ENCODE data around the gene EGLN3.
A peak's percentile ranks its signal among the peaks of the same experiment; 100 is the strongest.

Gene EGLN3

GRCh38 chr14:33959692-33960151 is 8.8 kb upstream of the EGLN3 start:
- H3K4me1 ChIP-seq (ENCODE audit: control insufficient read depth, insufficient read depth, low read length) = no peaks in the 10 kb centered on the region
- no peaks in the 10 kb centered on the region for H3K36me3 ChIP-seq (ENCODE audit: control insufficient read depth, insufficient read depth, low read length, severe bottlenecking)
- H3K9ac ChIP-seq (ENCODE audit: low read length) = no peak overlapping the region
- DNase-seq (ENCODE audit: low read depth) = no peak
- peaks cover 3% of the 10 kb centered on the region for H3K9me3 ChIP-seq (ENCODE audit: control insufficient read depth, low read length)
- no peak overlapping the region for H3K4me3 ChIP-seq (ENCODE audit: low read length)
- H3K27me3 ChIP-seq (replicated peaks; ENCODE audit: control insufficient read depth, insufficient read depth, low read length) = peaks cover 19% of the 10 kb centered on the region

GRCh38 chr14:33958605-33959226 is 7.8 kb upstream of the EGLN3 start:
- no peak for DNase-seq (ENCODE audit: low read depth)
- Histone ChIP-seq H3K9ac (ENCODE audit: low read length) (no peak overlapping the region), H3K36me3 (ENCODE audit: control insufficient read depth, insufficient read depth, low read length, severe bottlenecking) (no peaks in the 10 kb centered on the region)

GRCh38 chr14:33957993-33958392 is 7.1 kb upstream of the EGLN3 start:
- Histone ChIP-seq H3K27me3 (replicated peaks; ENCODE audit: control insufficient read depth, insufficient read depth, low read length) (peaks cover 17% of the 10 kb centered on the region), H3K9me3 (ENCODE audit: control insufficient read depth, low read length) (peaks cover 3% of the 10 kb centered on the region), H3K4me1 (ENCODE audit: control insufficient read depth, insufficient read depth, low read length) (peaks cover 4% of the 10 kb centered on the region), H3K9ac (ENCODE audit: low read length) (no peak overlapping the region), H3K4me3 (ENCODE audit: low read length) (no peak overlapping the region), H3K36me3 (ENCODE audit: control insufficient read depth, insufficient read depth, low read length, severe bottlenecking) (no peaks in the 10 kb centered on the region)
- no peak for DNase-seq (ENCODE audit: low read depth)

More at GRCh38 chr14:33958605-33959226, 7.8 kb upstream of the EGLN3 start:
- Histone ChIP-seq H3K4me1 (ENCODE audit: control insufficient read depth, insufficient read depth, low read length) (peaks cover 4% of the 10 kb centered on the region), H3K4me3 (ENCODE audit: low read length) (no peak overlapping the region), H3K27me3 (replicated peaks; ENCODE audit: control insufficient read depth, insufficient read depth, low read length) (peaks cover 17% of the 10 kb centered on the region), H3K9me3 (ENCODE audit: control insufficient read depth, low read length) (peaks cover 3% of the 10 kb centered on the region)

GRCh38 chr14:33957299-33957698 is 6.4 kb upstream of the EGLN3 start:
- Histone ChIP-seq H3K9ac (ENCODE audit: low read length) (no peak overlapping the region), H3K36me3 (ENCODE audit: control insufficient read depth, insufficient read depth, low read length, severe bottlenecking) (no peaks in the 10 kb centered on the region), H3K9me3 (ENCODE audit: control insufficient read depth, low read length) (peaks cover under 1% of the 10 kb centered on the region), H3K4me3 (ENCODE audit: low read length) (no peak overlapping the region), H3K4me1 (ENCODE audit: control insufficient read depth, insufficient read depth, low read length) (peaks cover 4% of the 10 kb centered on the region), H3K27me3 (replicated peaks; ENCODE audit: control insufficient read depth, insufficient read depth, low read length) (peaks cover 24% of the 10 kb centered on the region)
- no peak for DNase-seq (ENCODE audit: low read depth)

- Histone ChIP-seq H3K9me3 (ENCODE audit: control insufficient read depth, low read length) (no peaks in the 10 kb centered on the region), H3K4me1 (ENCODE audit: control insufficient read depth, insufficient read depth, low read length) (peaks cover 4% of the 10 kb centered on the region), H3K4me3 (ENCODE audit: low read length) (no peak overlapping the region)
Observed at GRCh38 chr14:33956640-33957039, 5.8 kb upstream of the EGLN3 start.

DNA sequence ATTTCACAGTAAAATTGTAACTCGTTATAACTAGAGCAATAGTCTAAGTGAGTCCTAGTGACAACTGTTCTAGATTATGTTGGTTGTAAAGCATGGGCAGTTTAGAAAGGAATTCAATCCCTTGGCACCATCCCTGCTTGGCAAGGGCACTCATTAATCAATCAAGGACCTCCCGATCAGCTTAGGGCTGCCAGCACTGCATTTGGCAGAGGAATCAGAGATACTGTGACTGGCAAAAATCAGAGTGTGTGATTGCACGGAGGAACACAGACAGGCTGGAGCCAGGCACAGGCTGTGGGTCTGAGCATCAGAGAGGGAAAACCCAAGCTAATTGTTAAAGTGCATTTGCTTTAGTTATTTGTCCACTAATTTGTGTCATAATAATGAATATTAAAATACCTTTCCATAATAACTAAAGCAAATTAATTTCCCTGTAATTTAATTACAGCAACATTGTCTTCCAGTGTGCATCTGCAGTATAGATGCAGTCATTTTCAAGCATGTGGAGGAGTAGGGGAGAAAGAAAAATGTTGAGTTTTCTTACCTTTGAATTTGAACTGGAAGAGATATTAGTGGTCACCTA is 3.2 kb upstream of the EGLN3 start:
- Histone ChIP-seq H3K36me3 (ENCODE audit: control insufficient read depth, insufficient read depth, low read length, severe bottlenecking) (no peaks in the 10 kb centered on the region), H3K9me3 (ENCODE audit: control insufficient read depth, low read length) (no peaks in the 10 kb centered on the region), H3K4me3 (ENCODE audit: low read length) (no peak overlapping the region), H3K9ac (ENCODE audit: low read length) (no peak overlapping the region), H3K27me3 (replicated peaks; ENCODE audit: control insufficient read depth, insufficient read depth, low read length) (peaks cover 32% of the 10 kb centered on the region), H3K4me1 (ENCODE audit: control insufficient read depth, insufficient read depth, low read length) (peaks cover 16% of the 10 kb centered on the region)
- no peak for DNase-seq (ENCODE audit: low read depth)

More at GRCh38 chr14:33956640-33957039, 5.8 kb upstream of the EGLN3 start:
- DNase-seq (ENCODE audit: low read depth) = no peak
- Histone ChIP-seq H3K36me3 (ENCODE audit: control insufficient read depth, insufficient read depth, low read length, severe bottlenecking) (no peaks in the 10 kb centered on the region), H3K27me3 (replicated peaks; ENCODE audit: control insufficient read depth, insufficient read depth, low read length) (peaks cover 24% of the 10 kb centered on the region), H3K9ac (ENCODE audit: low read length) (no peak overlapping the region)

- Histone ChIP-seq H3K27me3 (replicated peaks; ENCODE audit: control insufficient read depth, insufficient read depth, low read length) (peaks cover 33% of the 10 kb centered on the region), H3K4me3 (ENCODE audit: low read length) (no peak overlapping the region), H3K9me3 (ENCODE audit: control insufficient read depth, low read length) (no peaks in the 10 kb centered on the region), H3K4me1 (ENCODE audit: control insufficient read depth, insufficient read depth, low read length) (peaks cover 16% of the 10 kb centered on the region), H3K9ac (ENCODE audit: low read length) (no peak overlapping the region), H3K36me3 (ENCODE audit: control insufficient read depth, insufficient read depth, low read length, severe bottlenecking) (no peaks in the 10 kb centered on the region)
- no peak for DNase-seq (ENCODE audit: low read depth)
Observed at GRCh38 chr14:33952541-33952940, 1.7 kb upstream of the EGLN3 start.

DNA sequence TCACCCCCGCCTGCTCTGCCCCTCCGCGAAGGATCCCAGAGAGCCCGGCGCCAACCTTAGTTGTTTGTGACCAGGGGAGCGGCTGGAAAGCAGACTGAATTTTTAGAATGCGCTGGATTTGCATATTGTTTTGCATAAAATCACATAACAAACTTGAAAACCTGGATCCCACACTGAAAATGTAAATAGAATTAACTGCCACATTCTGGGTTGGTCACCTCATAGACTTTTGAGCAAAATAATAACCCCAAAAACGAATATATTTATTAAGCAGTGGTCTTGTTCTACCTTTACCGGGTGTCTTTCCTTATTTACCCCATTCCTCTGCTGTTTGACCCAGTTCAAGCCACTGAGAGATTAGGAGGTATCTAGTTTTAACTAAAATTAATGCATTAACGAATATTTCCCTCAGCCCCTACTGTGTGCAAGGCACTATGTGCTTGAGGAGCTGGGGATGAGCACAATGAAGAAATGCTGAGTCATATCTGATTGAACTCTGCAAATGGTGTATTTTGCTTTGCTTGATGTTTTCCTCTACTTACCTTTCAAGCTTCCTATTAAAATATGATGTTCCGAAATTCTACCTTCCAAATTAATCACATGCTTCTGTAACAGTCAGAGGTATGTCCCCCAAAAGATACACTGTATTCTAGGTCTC is 438 bp upstream of the EGLN3 start:
- DNase-seq (ENCODE audit: low read depth) = no peak
- Histone ChIP-seq H3K9ac (ENCODE audit: low read length) (peak overlapping the region; percentile 73), H3K4me1 (ENCODE audit: control insufficient read depth, insufficient read depth, low read length) (peaks cover 16% of the 10 kb centered on the region), H3K36me3 (ENCODE audit: control insufficient read depth, insufficient read depth, low read length, severe bottlenecking) (no peaks in the 10 kb centered on the region), H3K9me3 (ENCODE audit: control insufficient read depth, low read length) (no peaks in the 10 kb centered on the region), H3K4me3 (ENCODE audit: low read length) (peak overlapping the region; percentile 88), H3K27me3 (replicated peaks; ENCODE audit: control insufficient read depth, insufficient read depth, low read length) (peaks cover 33% of the 10 kb centered on the region)

DNA sequence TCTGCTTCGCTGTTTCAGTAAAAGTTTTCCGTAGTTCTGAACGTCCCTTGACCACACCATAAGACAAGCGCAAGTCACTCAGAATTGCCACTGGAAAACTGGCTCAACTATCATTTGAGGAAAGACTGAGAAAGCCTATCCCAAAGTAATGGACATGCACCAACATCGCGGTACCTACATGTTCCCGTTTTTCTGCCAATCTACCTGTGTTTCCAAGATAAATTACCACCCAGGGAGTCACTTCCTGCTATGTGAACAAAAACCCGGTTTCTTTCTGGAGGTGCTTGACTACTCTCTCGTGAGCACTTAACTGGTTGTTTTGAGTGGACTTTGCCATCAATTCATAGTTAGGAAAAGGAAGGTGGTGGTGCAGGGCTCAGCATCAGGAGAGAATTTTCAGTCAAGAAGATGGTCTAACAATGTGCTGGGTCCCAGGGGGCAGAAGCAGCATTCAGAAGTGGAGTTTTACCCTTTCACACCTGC is 1.4 kb downstream of the EGLN3 start:
- H3K9me3 ChIP-seq (ENCODE audit: control insufficient read depth, low read length) = no peaks in the 10 kb centered on the region
- peaks cover 15% of the 10 kb centered on the region for H3K4me1 ChIP-seq (ENCODE audit: control insufficient read depth, insufficient read depth, low read length)
- H3K4me3 ChIP-seq (ENCODE audit: low read length) = no peak overlapping the region
- no peaks in the 10 kb centered on the region for H3K36me3 ChIP-seq (ENCODE audit: control insufficient read depth, insufficient read depth, low read length, severe bottlenecking)
- peaks cover 27% of the 10 kb centered on the region for H3K27me3 ChIP-seq (replicated peaks; ENCODE audit: control insufficient read depth, insufficient read depth, low read length)
- H3K9ac ChIP-seq (ENCODE audit: low read length) = no peak overlapping the region
- no peak for DNase-seq (ENCODE audit: low read depth)

DNA sequence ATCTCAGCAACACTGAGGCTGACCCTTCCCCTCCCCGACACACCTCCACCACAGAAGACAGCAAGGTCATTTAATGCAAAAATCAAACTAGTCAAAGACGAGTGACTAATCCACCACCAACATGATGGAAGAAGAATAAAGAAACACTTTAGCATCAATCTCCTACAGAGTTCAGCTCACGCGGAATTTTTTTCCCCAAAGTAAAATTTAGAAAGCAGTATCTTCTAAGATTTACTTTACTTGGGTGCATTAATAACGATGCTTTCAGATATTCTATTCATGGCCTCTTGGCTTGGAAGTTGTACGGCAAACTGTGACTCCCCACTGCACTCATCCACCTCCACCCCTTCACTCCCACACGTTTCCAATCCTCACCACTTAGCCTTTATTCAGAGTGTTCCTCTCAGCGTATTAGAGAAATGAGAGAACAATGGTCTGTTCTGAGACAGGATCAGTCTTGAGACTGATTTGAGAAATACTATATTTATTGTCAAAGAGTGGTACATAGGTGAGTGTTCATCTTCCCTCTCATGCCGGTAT is 1.9 kb downstream of the EGLN3 start:
- Histone ChIP-seq H3K4me3 (ENCODE audit: low read length) (no peak overlapping the region), H3K36me3 (ENCODE audit: control insufficient read depth, insufficient read depth, low read length, severe bottlenecking) (no peaks in the 10 kb centered on the region), H3K27me3 (replicated peaks; ENCODE audit: control insufficient read depth, insufficient read depth, low read length) (peaks cover 27% of the 10 kb centered on the region), H3K9me3 (ENCODE audit: control insufficient read depth, low read length) (no peaks in the 10 kb centered on the region), H3K9ac (ENCODE audit: low read length) (no peak overlapping the region), H3K4me1 (ENCODE audit: control insufficient read depth, insufficient read depth, low read length) (peaks cover 12% of the 10 kb centered on the region)
- no peak for DNase-seq (ENCODE audit: low read depth)

DNA sequence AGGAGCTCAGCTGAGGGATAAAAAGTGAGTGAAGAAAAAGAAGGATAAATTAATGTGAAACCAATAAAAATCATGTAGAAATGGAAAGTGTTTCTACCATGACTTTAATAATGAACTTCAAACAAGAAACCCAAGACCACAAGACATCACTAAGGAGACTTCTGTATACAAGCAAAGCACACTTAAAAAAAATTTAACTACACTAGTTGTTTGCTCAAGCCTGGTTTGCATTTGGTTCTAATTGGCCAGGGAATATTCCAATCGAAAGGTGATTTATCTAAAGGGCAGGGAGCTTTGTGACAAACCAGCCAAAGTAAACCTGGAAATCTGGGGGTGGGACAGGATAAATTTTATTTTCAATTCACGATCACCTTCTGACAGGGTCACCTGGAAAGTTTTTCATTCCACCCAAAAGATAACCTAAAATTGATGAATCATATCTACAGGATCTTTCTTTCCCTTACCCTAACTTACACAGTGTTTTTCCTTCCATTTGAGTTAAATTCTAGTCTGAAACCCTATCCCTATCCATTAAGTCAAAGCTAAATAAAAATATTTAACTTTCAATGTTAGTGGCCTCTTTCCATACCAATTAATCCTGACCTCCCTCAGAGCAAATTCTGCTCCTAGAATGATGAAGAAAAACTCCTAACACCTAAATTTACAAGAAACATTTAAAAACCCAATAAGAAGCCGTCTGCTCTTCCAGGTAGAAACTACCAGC is 2.6 kb downstream of the EGLN3 start:
- Histone ChIP-seq H3K4me3 (ENCODE audit: low read length) (no peak overlapping the region), H3K36me3 (ENCODE audit: control insufficient read depth, insufficient read depth, low read length, severe bottlenecking) (no peaks in the 10 kb centered on the region), H3K27me3 (replicated peaks; ENCODE audit: control insufficient read depth, insufficient read depth, low read length) (peaks cover 27% of the 10 kb centered on the region), H3K4me1 (ENCODE audit: control insufficient read depth, insufficient read depth, low read length) (peaks cover 12% of the 10 kb centered on the region), H3K9me3 (ENCODE audit: control insufficient read depth, low read length) (no peaks in the 10 kb centered on the region), H3K9ac (ENCODE audit: low read length) (no peak overlapping the region)
- DNase-seq (ENCODE audit: low read depth) = no peak
